Inflammatory macrophage (primary cell): Measurements from ENCODE around the gene DUSP22.

Experiments used
- DNase-seq, 2 donors: peaks; one replicate each; pipeline ENCODE4 v3.0.0-alpha.2; 2020 to 2022

Gene DUSP22

GRCh38 chr6:397604-398003 lies 105.3 kb downstream of the DUSP22 start:
- no peak for DNase-seq

- no peak for DNase-seq
Measured at GRCh38 chr6:398065-398464, 105.8 kb downstream of the DUSP22 start.

GRCh38 chr6:398558-399078 lies 106.3 kb downstream of the DUSP22 start:
- DNase-seq = no peak

DNA sequence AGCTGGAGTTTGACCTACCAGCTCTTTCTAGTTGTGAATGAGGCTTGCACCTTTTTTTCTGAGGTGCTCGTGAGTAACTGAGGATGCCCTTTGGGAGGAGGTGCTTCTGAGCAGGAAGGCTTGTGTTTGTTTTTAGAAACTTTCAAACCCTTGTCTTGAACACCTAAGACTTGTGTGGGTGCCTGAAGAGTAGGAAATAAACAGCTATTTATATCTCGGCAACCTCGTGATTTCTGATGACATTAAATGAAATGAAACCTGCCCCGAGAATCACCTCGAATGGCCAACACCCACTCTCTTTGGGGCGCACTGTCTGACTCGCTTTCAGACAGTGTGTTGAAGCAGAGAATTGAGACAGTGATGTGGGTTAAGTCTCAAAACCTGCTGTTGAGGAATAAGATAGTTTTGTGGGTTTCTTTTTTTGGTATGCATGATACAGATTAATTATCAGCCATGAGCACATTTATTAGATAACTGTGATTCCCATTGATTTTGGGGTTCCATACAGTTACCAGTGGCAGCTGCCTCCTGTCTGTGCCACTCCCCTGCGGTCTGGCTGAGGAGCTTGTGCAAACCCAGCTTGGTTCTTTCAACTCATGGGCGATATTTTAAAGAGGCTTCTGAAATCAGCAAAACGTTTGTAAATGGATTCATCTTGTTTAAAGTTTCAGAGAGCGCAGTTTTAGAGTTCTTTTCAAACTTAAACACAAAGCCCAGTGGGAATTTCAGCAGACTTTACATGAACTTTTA lies 107.7 kb downstream of the DUSP22 start:
- peak in 1 of 2 donors; percentile 11 for DNase-seq

- no peak for DNase-seq
Measured at GRCh38 chr6:400815-401214, 108.5 kb downstream of the DUSP22 start.
